GM21619 (cell line): ENCODE data around the gene ZNF69.
A peak's percentile ranks its signal among the peaks of the same experiment; 100 is the strongest.
"Not testable (repeated sequence)": the region's sequence is repeated elsewhere in the genome, so short reads cannot be mapped to it uniquely, and the experiment has no call there.

ENCODE experiments used
- ATAC-seq: cut with Tn5 transposase; IDR thresholded peaks from one replicate; pipeline ENCODE4 v1.9.1; 2021; ENCODE audit not compliant: unreplicated experiment

ZNF69 gene

GRCh38 chr19:11887611-11888531, at the start of gene ZNF69:
ZNF69 (plus strand) TSS chr19:11887782; CDS start chr19:11887924, 142 bp downstream.
- ATAC-seq = no peak

GRCh38 chr19:11843722-11844121, 43.9 kb upstream of the ZNF69 start:
- no peak for ATAC-seq

GRCh38 chr19:11847615-11848014, 40.0 kb upstream of the ZNF69 start:
- not testable (repeated sequence) for ATAC-seq

GRCh38 chr19:11848200-11848593, 39.4 kb upstream of the ZNF69 start:
- ATAC-seq = no peak

GRCh38 chr19:11848594-11849469, 38.8 kb upstream of the ZNF69 start, which contains the start of gene ZNF439:
ZNF439 (plus strand) TSS chr19:11848726; CDS start chr19:11848868, 142 bp downstream.
- peak; percentile 87 for ATAC-seq

- ATAC-seq = not testable (repeated sequence)
Observed at GRCh38 chr19:11850289-11850688, 37.3 kb upstream of the ZNF69 start.

GRCh38 chr19:11853358-11853757, 34.2 kb upstream of the ZNF69 start:
- no peak for ATAC-seq

- no peak for ATAC-seq
Observed at GRCh38 chr19:11856596-11857250, 30.9 kb upstream of the ZNF69 start.

GRCh38 chr19:11860721-11861120, 26.9 kb upstream of the ZNF69 start:
- ATAC-seq = no peak

- ATAC-seq = no peak
Observed at GRCh38 chr19:11861301-11861700, 26.3 kb upstream of the ZNF69 start.

- not testable (repeated sequence) for ATAC-seq
Observed at GRCh38 chr19:11867766-11868165, 19.8 kb upstream of the ZNF69 start.

- no peak for ATAC-seq
Observed at GRCh38 chr19:11868188-11868587, 19.4 kb upstream of the ZNF69 start.

- no peak for ATAC-seq
Observed at GRCh38 chr19:11872624-11873023, 15.0 kb upstream of the ZNF69 start.

- ATAC-seq = no peak
Observed at GRCh38 chr19:11873762-11874161, 13.8 kb upstream of the ZNF69 start.

- not testable (repeated sequence) for ATAC-seq
Observed at GRCh38 chr19:11879687-11880266, 7.8 kb upstream of the ZNF69 start.

GRCh38 chr19:11880598-11880997, 7.0 kb upstream of the ZNF69 start:
- ATAC-seq = no peak

GRCh38 chr19:11881151-11881800, 6.3 kb upstream of the ZNF69 start:
- ATAC-seq = no peak

GRCh38 chr19:11882606-11883005, 5.0 kb upstream of the ZNF69 start:
- no peak for ATAC-seq

- ATAC-seq = no peak
Observed at GRCh38 chr19:11887234-11887610, 360 bp upstream of the ZNF69 start.

GRCh38 chr19:11889901-11890300, 2.3 kb downstream of the ZNF69 start:
- not testable (repeated sequence) for ATAC-seq
